HFFc6 (cell line): ENCODE results near the gene DOK7. TPM values are rescaled to one million over a fixed set of nuclear protein-coding genes. Genes with fewer than 3 reads are reported as not detected.

Source experiments
- DNase-seq: peaks from one replicate; pipeline ENCODE4 v3.0.0-alpha.2; 2018
- H3K27ac Mint-ChIP-seq: 2 replicates; pipeline ENCODE4 v1.8.0; 2020; ENCODE audit warnings: mild to moderate bottlenecking, mixed read lengths
- H3K27me3 Mint-ChIP-seq: 2 replicates; pipeline ENCODE4 v1.8.0; 2021; ENCODE audit warnings: mild to moderate bottlenecking, moderate library complexity, mixed read lengths; ENCODE audit not compliant: insufficient read depth
- H3K36me3 Mint-ChIP-seq: 2 replicates; pipeline ENCODE4 v1.8.0; 2021; ENCODE audit warnings: low read depth, mixed read lengths
- H3K4me1 Mint-ChIP-seq: 2 replicates; pipeline ENCODE4 v1.8.0; 2020; ENCODE audit warnings: low read depth, mixed read lengths
- H3K4me3 Mint-ChIP-seq: 2 replicates; pipeline ENCODE4 v1.8.0; 2020; ENCODE audit warnings: mild to moderate bottlenecking, moderate library complexity, mixed read lengths
- H3K9me3 Mint-ChIP-seq: 2 replicates; pipeline ENCODE4 v1.8.0; 2020; ENCODE audit warnings: mild to moderate bottlenecking, mixed read lengths
- CTCF ChIP-seq: fragments of 200-600 bp; sonication (generic); IDR thresholded peaks from 2 replicates; pipeline ENCODE4 v1.5.0; 2021; ENCODE audit warnings: antibody characterized with exemption, mild to moderate bottlenecking
- total RNA-seq, 6 experiments: library from RNA; stranded (reverse); fragmentation: NEBNext Ultra II Directional; extraction: Animal tissue kit (Norgen Biotek cat#: 25700); gene quantifications; 2 replicates in 1 of 6; 3 replicates in 5 of 6; pipeline ENCODE4 v1.2.3, GENCODE V29; 2021

The DOK7 gene
- total RNA-seq, 6 experiments from 2014 or later, result not detected

GRCh38 chr4:3514806-3515501, 51.8 kb downstream of the DOK7 start:
- no peaks in the 10 kb centered on the region for H3K4me1 Mint-ChIP-seq
- no peaks in the 10 kb centered on the region for H3K9me3 Mint-ChIP-seq
- H3K27me3 Mint-ChIP-seq, result 0 out of 2 replicates have a peak, but pooled peaks cover 3% of the 10 kb centered on the region
- no peak for DNase-seq
- no peak overlapping the region for H3K4me3 Mint-ChIP-seq
- H3K27ac Mint-ChIP-seq, result no peak overlapping the region
- TF ChIP-seq CTCF, result peak; percentile 36; the same call in 1 of the 2 replicates
- H3K36me3 Mint-ChIP-seq, result peaks cover 36% of the 10 kb centered on the region

GRCh38 chr4:3515646-3516045, 52.5 kb downstream of the DOK7 start:
- Mint-ChIP-seq H3K4me3 (no peak overlapping the region), H3K27me3 (0 out of 2 replicates have a peak, but pooled peaks cover 3% of the 10 kb centered on the region), H3K9me3 (no peaks in the 10 kb centered on the region), H3K4me1 (no peaks in the 10 kb centered on the region), H3K36me3 (peaks cover 29% of the 10 kb centered on the region), H3K27ac (no peak overlapping the region)
- no peak for DNase-seq
- no peak for TF ChIP-seq CTCF

GRCh38 chr4:3516061-3516835, 53.1 kb downstream of the DOK7 start:
- DNase-seq, result no peak
- no peak overlapping the region for H3K27ac Mint-ChIP-seq
- no peaks in the 10 kb centered on the region for H3K4me1 Mint-ChIP-seq
- TF ChIP-seq CTCF, result no peak
- H3K36me3 Mint-ChIP-seq, result peaks cover 24% of the 10 kb centered on the region
- H3K4me3 Mint-ChIP-seq, result no peak overlapping the region
- no peaks in the 10 kb centered on the region for H3K9me3 Mint-ChIP-seq
- 0 out of 2 replicates have a peak, but pooled peaks cover 3% of the 10 kb centered on the region for H3K27me3 Mint-ChIP-seq

GRCh38 chr4:3516836-3517730, 54.0 kb downstream of the DOK7 start:
- H3K4me1 Mint-ChIP-seq, result no peaks in the 10 kb centered on the region
- no peak overlapping the region for H3K4me3 Mint-ChIP-seq
- H3K27ac Mint-ChIP-seq, result no peak overlapping the region
- H3K9me3 Mint-ChIP-seq, result no peaks in the 10 kb centered on the region
- 0 out of 2 replicates have a peak, but pooled peaks cover 3% of the 10 kb centered on the region for H3K27me3 Mint-ChIP-seq
- no peak for DNase-seq
- TF ChIP-seq CTCF, result no peak
- H3K36me3 Mint-ChIP-seq, result peaks cover 19% of the 10 kb centered on the region

GRCh38 chr4:3517731-3518510, 54.8 kb downstream of the DOK7 start:
- TF ChIP-seq CTCF, result no peak
- H3K4me1 Mint-ChIP-seq, result no peaks in the 10 kb centered on the region
- peaks cover 12% of the 10 kb centered on the region for H3K36me3 Mint-ChIP-seq
- no peak overlapping the region for H3K4me3 Mint-ChIP-seq
- no peaks in the 10 kb centered on the region for H3K9me3 Mint-ChIP-seq
- H3K27ac Mint-ChIP-seq, result no peak overlapping the region
- no peaks in the 10 kb centered on the region for H3K27me3 Mint-ChIP-seq
- DNase-seq, result no peak
